Urinary bladder (tissue), 4 donors: Measurements from ENCODE around the gene NPHS1. TPM values are rescaled to one million over a fixed set of nuclear protein-coding genes. Genes with fewer than 3 reads are reported as not detected.
A peak's percentile ranks its signal among the peaks of the same experiment; 100 is the strongest.
"Not testable (repeated sequence)": the region's sequence is repeated elsewhere in the genome, so short reads cannot be mapped to it uniquely, and the experiment has no call there.

ENCODE experiments used
- DNase-seq: peaks from one replicate; pipeline ENCODE4 v3.0.0-alpha.2; 2015; ENCODE audit errors: extremely low spot score
- H3K27ac ChIP-seq: one replicate; pipeline ENCODE4 v1.5.1; 2013; ENCODE audit warnings: low read depth, mild to moderate bottlenecking, moderate library complexity
- H3K36me3 ChIP-seq: one replicate; pipeline ENCODE4 v1.6.1; 2013; ENCODE audit warnings: mild to moderate bottlenecking, moderate library complexity; ENCODE audit not compliant: insufficient read depth
- H3K4me1 ChIP-seq: one replicate; pipeline ENCODE4 v1.6.1; 2013; ENCODE audit warnings: mild to moderate bottlenecking, moderate library complexity; ENCODE audit not compliant: insufficient read depth
- H3K4me3 ChIP-seq: one replicate; pipeline ENCODE4 v1.5.1; 2013; ENCODE audit warnings: low read depth, low read length
- whole genome bisulfite sequencing: extraction: QIAGEN DNeasy Blood & Tissue Kit; methylation state at CpG from one replicate; pipeline ENCODE4 v1.1.7; 2013; 5-methylcytosine and 5-hydroxymethylcytosine counted together
- polyA plus RNA-seq: library from polyadenylated mRNA; stranded (reverse); fragments of 200-250 nt; gene quantifications from one replicate; pipeline ENCODE4 v1.2.3, GENCODE V29; 2013
- total RNA-seq: library from RNA; depleted of rRNA; stranded (reverse); fragments of >200 nt; gene quantifications from one replicate; pipeline ENCODE4 v1.2.3, GENCODE V29; 2014
- donor health status: healthy with polysubstance abuse.
- donor health status: healthy.

NPHS1 gene
- total and polyA plus RNA-seq, 2 donors, result 0.05 TPM; not detected in 1

GRCh38 chr19:35887197-35887596 is 34.9 kb upstream of the NPHS1 start:
- H3K36me3 ChIP-seq, result peaks cover 5% of the 10 kb centered on the region
- WGBS, result 92% methylated on average over 5 of the region's 5 CpGs

GRCh38 chr19:35885904-35886303 is 33.6 kb upstream of the NPHS1 start:
- Histone ChIP-seq H3K27ac (no peak overlapping the region), H3K4me3 (no peak overlapping the region), H3K36me3 (peaks cover 5% of the 10 kb centered on the region), H3K4me1 (no peaks in the 10 kb centered on the region)
- DNase-seq, result no peak
- WGBS, result 91% methylated on average over 8 of the region's 8 CpGs

More at GRCh38 chr19:35887197-35887596, 34.9 kb upstream of the NPHS1 start:
- Histone ChIP-seq H3K4me3 (no peak overlapping the region), H3K4me1 (no peaks in the 10 kb centered on the region), H3K27ac (no peak overlapping the region)
- no peak for DNase-seq

GRCh38 chr19:35885225-35885738 is 33.0 kb upstream of the NPHS1 start:
- 92% methylated on average over 6 of the region's 6 CpGs for WGBS
- Histone ChIP-seq H3K4me3 (no peak overlapping the region), H3K27ac (no peak overlapping the region), H3K36me3 (peaks cover 5% of the 10 kb centered on the region), H3K4me1 (no peaks in the 10 kb centered on the region)
- no peak for DNase-seq

GRCh38 chr19:35883882-35884281 is 31.6 kb upstream of the NPHS1 start:
- Histone ChIP-seq H3K36me3 (peaks cover 4% of the 10 kb centered on the region), H3K4me1 (no peaks in the 10 kb centered on the region), H3K4me3 (no peak overlapping the region), H3K27ac (no peak overlapping the region)
- DNase-seq, result no peak
- 69% methylated on average over 2 of the region's 2 CpGs for WGBS

GRCh38 chr19:35882114-35882832 is 30.0 kb upstream of the NPHS1 start:
- Histone ChIP-seq H3K36me3 (no peaks in the 10 kb centered on the region), H3K4me3 (no peak overlapping the region), H3K4me1 (no peaks in the 10 kb centered on the region), H3K27ac (no peak overlapping the region)
- WGBS, result 26% methylated on average over 8 of the region's 8 CpGs
- DNase-seq, result peak; percentile 65

GRCh38 chr19:35879770-35880317 is 27.5 kb upstream of the NPHS1 start:
- H3K4me1 ChIP-seq, result no peaks in the 10 kb centered on the region
- no peaks in the 10 kb centered on the region for H3K36me3 ChIP-seq
- no peak overlapping the region for H3K4me3 ChIP-seq
- H3K27ac ChIP-seq, result no peak overlapping the region
- DNase-seq, result no peak
- WGBS, result 2% methylated on average over 28 of the region's 28 CpGs

GRCh38 chr19:35879068-35879467 is 26.8 kb upstream of the NPHS1 start:
- no peak overlapping the region for H3K4me3 ChIP-seq
- H3K36me3 ChIP-seq, result no peaks in the 10 kb centered on the region
- 49% methylated on average over 23 of the region's 23 CpGs for WGBS
- H3K27ac ChIP-seq, result no peak overlapping the region
- DNase-seq, result no peak
- no peaks in the 10 kb centered on the region for H3K4me1 ChIP-seq

- no peak overlapping the region for H3K27ac ChIP-seq
- no peaks in the 10 kb centered on the region for H3K36me3 ChIP-seq
- no peak for DNase-seq
- peaks cover 2% of the 10 kb centered on the region for H3K4me1 ChIP-seq
- 93% methylated on average over 32 of the region's 32 CpGs for WGBS
- H3K4me3 ChIP-seq, result no peak overlapping the region
These were observed 22.2 kb upstream of the NPHS1 start for GRCh38 chr19:35874392-35874930.

GRCh38 chr19:35872180-35872579 is 19.9 kb upstream of the NPHS1 start:
- H3K4me1 ChIP-seq, result peaks cover 4% of the 10 kb centered on the region
- H3K27ac ChIP-seq, result no peak overlapping the region
- no peaks in the 10 kb centered on the region for H3K36me3 ChIP-seq
- 85% methylated on average over 5 of the region's 5 CpGs for WGBS
- DNase-seq, result no peak
- H3K4me3 ChIP-seq, result no peak overlapping the region

- WGBS, result 86% methylated on average over 12 of the region's 12 CpGs
- Histone ChIP-seq H3K4me3 (no peak overlapping the region), H3K27ac (no peak overlapping the region), H3K36me3 (no peaks in the 10 kb centered on the region), H3K4me1 (peaks cover 4% of the 10 kb centered on the region)
- DNase-seq, result no peak
These were observed 19.3 kb upstream of the NPHS1 start for GRCh38 chr19:35871611-35872010.

- H3K27ac ChIP-seq, result no peak overlapping the region
- 81% methylated on average over 12 of the region's 12 CpGs for WGBS
- no peak overlapping the region for H3K4me3 ChIP-seq
- H3K36me3 ChIP-seq, result no peaks in the 10 kb centered on the region
- DNase-seq, result no peak
- peaks cover 4% of the 10 kb centered on the region for H3K4me1 ChIP-seq
These were observed 18.5 kb upstream of the NPHS1 start for GRCh38 chr19:35870798-35871197.

GRCh38 chr19:35870124-35870736 is 17.9 kb upstream of the NPHS1 start:
- not testable (repeated sequence) for H3K36me3 ChIP-seq, H3K4me3 ChIP-seq, H3K4me1 ChIP-seq, DNase-seq, H3K27ac ChIP-seq
- 38% methylated on average over 26 of the region's 26 CpGs for WGBS

GRCh38 chr19:35869327-35870123 is 17.2 kb upstream of the NPHS1 start:
- DNase-seq, result no peak
- 2% methylated on average over 51 of the region's 51 CpGs for WGBS

More at GRCh38 chr19:35869327-35870123, 17.2 kb upstream of the NPHS1 start:
- H3K4me3 ChIP-seq, result no peak overlapping the region
- H3K36me3 ChIP-seq, result no peaks in the 10 kb centered on the region
- H3K27ac ChIP-seq, result no peak overlapping the region
- H3K4me1 ChIP-seq, result peaks cover 4% of the 10 kb centered on the region
